MV-4-11 (cell line): ENCODE results near the gene MRPS7.

Source experiments
- DNase-seq: peaks from one replicate; lab custom pipeline; 2025; lab: John Stamatoyannopoulos, UW

The MRPS7 gene

GRCh38 chr17:75308732-75309629, 47.3 kb downstream of the MRPS7 start:
- DNase-seq: peak; percentile 59

- DNase-seq: peak; percentile 98
Measured at GRCh38 chr17:75313941-75314551, 52.4 kb downstream of the MRPS7 start.

GRCh38 chr17:75315541-75316243, 54.0 kb downstream of the MRPS7 start:
- peak; percentile 76 for DNase-seq
